H1 (cell line): ENCODE measurements around the gene PBOV1. TPM values are rescaled to one million over a fixed set of nuclear protein-coding genes. Genes with fewer than 3 reads are reported as not detected.

ENCODE experiments used
- MAFK ChIP-seq: IDR thresholded peaks from 2 replicates; pipeline ENCODE4 v1.6.1; 2012; ENCODE audit warnings: low read depth, mild to moderate bottlenecking, improper control_type of control experiment, low read length
- TEAD4 ChIP-seq: IDR thresholded peaks from 2 replicates; pipeline ENCODE4 v1.6.1; 2012; ENCODE audit warnings: low read depth, low read length, inconsistent platforms, mixed read lengths
- polyA plus RNA-seq, 7 experiments: library from polyadenylated mRNA; depleted of rRNA in 3 of 7; stranded (reverse) in 5 of 7; unstranded in 2 of 7; fragments of >200 nt in 5 of 7; fragments of 200-250 nt in 2 of 7; gene quantifications; 1 replicate in 5 of 7; 2 replicates in 1 of 7; 4 replicates in 1 of 7; pipeline versions ENCODE4 v1.2.1 to v1.2.3, GENCODE V29; 2011 to 2013; ENCODE audit warnings: missing spikeins in 2 of 7, mixed read lengths in 2 of 7
- total RNA-seq: library from RNA; stranded (reverse); fragmentation: NEBNext Ultra II Directional; extraction: Animal tissue kit (Norgen Biotek cat#: 25700); gene quantifications from 2 replicates; pipeline ENCODE4 v1.2.1, GENCODE V29; 2021
- TF ChIP-seq, protein P1 (sequence below): IDR thresholded peaks from 2 replicates; pipeline ENCODE4 v1.6.1; 2012; ENCODE audit warnings: low read length, inconsistent platforms
- TF ChIP-seq, protein P2 (sequence below): fragments of 300-600 bp; sonication (generic); IDR thresholded peaks from 2 replicates; pipeline ENCODE4 v1.7.1; 2012; ENCODE audit warnings: low read length, moderate library complexity, mild to moderate bottlenecking, inconsistent platforms; ENCODE audit not compliant: insufficient replicate concordance

The PBOV1 gene
- total and polyA plus RNA-seq, 2 of the 8 experiments (the other 6 are each of a cell fraction or from before 2014, with no cell fraction given): not detected

DNA sequence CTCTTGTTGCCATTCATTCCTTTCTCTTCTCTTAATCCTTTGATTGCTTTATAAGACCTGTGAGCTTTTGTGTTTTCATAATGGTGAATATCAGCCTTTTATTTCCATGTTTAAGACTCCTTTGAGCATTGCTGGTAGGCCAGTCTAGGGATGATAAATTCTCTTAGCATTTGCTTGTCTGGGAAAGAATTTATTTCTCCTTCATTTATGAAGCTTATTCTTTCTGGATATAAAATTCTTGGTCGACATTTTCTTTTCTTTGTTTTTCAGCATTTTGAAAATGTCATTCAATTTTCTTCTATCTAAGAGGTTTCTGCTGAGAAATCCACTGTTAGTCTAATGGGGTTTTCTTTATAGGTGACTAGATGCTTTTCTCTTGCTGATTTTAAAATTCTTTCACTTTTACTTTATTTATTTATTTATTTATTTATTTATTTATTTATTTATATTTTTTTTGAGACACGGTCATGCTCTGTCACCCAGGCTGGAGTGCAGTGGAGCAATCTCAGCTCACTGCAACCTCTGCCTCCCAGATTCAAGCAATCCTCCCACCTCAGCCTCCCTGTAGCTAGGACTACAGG is 41.5 kb downstream of the PBOV1 start (continued):
- TF ChIP-seq, protein P1, sequence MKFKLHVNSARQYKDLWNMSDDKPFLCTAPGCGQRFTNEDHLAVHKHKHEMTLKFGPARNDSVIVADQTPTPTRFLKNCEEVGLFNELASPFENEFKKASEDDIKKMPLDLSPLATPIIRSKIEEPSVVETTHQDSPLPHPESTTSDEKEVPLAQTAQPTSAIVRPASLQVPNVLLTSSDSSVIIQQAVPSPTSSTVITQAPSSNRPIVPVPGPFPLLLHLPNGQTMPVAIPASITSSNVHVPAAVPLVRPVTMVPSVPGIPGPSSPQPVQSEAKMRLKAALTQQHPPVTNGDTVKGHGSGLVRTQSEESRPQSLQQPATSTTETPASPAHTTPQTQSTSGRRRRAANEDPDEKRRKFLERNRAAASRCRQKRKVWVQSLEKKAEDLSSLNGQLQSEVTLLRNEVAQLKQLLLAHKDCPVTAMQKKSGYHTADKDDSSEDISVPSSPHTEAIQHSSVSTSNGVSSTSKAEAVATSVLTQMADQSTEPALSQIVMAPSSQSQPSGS: no peak
- TF ChIP-seq TEAD4: no peak
- TF ChIP-seq, protein P2, sequence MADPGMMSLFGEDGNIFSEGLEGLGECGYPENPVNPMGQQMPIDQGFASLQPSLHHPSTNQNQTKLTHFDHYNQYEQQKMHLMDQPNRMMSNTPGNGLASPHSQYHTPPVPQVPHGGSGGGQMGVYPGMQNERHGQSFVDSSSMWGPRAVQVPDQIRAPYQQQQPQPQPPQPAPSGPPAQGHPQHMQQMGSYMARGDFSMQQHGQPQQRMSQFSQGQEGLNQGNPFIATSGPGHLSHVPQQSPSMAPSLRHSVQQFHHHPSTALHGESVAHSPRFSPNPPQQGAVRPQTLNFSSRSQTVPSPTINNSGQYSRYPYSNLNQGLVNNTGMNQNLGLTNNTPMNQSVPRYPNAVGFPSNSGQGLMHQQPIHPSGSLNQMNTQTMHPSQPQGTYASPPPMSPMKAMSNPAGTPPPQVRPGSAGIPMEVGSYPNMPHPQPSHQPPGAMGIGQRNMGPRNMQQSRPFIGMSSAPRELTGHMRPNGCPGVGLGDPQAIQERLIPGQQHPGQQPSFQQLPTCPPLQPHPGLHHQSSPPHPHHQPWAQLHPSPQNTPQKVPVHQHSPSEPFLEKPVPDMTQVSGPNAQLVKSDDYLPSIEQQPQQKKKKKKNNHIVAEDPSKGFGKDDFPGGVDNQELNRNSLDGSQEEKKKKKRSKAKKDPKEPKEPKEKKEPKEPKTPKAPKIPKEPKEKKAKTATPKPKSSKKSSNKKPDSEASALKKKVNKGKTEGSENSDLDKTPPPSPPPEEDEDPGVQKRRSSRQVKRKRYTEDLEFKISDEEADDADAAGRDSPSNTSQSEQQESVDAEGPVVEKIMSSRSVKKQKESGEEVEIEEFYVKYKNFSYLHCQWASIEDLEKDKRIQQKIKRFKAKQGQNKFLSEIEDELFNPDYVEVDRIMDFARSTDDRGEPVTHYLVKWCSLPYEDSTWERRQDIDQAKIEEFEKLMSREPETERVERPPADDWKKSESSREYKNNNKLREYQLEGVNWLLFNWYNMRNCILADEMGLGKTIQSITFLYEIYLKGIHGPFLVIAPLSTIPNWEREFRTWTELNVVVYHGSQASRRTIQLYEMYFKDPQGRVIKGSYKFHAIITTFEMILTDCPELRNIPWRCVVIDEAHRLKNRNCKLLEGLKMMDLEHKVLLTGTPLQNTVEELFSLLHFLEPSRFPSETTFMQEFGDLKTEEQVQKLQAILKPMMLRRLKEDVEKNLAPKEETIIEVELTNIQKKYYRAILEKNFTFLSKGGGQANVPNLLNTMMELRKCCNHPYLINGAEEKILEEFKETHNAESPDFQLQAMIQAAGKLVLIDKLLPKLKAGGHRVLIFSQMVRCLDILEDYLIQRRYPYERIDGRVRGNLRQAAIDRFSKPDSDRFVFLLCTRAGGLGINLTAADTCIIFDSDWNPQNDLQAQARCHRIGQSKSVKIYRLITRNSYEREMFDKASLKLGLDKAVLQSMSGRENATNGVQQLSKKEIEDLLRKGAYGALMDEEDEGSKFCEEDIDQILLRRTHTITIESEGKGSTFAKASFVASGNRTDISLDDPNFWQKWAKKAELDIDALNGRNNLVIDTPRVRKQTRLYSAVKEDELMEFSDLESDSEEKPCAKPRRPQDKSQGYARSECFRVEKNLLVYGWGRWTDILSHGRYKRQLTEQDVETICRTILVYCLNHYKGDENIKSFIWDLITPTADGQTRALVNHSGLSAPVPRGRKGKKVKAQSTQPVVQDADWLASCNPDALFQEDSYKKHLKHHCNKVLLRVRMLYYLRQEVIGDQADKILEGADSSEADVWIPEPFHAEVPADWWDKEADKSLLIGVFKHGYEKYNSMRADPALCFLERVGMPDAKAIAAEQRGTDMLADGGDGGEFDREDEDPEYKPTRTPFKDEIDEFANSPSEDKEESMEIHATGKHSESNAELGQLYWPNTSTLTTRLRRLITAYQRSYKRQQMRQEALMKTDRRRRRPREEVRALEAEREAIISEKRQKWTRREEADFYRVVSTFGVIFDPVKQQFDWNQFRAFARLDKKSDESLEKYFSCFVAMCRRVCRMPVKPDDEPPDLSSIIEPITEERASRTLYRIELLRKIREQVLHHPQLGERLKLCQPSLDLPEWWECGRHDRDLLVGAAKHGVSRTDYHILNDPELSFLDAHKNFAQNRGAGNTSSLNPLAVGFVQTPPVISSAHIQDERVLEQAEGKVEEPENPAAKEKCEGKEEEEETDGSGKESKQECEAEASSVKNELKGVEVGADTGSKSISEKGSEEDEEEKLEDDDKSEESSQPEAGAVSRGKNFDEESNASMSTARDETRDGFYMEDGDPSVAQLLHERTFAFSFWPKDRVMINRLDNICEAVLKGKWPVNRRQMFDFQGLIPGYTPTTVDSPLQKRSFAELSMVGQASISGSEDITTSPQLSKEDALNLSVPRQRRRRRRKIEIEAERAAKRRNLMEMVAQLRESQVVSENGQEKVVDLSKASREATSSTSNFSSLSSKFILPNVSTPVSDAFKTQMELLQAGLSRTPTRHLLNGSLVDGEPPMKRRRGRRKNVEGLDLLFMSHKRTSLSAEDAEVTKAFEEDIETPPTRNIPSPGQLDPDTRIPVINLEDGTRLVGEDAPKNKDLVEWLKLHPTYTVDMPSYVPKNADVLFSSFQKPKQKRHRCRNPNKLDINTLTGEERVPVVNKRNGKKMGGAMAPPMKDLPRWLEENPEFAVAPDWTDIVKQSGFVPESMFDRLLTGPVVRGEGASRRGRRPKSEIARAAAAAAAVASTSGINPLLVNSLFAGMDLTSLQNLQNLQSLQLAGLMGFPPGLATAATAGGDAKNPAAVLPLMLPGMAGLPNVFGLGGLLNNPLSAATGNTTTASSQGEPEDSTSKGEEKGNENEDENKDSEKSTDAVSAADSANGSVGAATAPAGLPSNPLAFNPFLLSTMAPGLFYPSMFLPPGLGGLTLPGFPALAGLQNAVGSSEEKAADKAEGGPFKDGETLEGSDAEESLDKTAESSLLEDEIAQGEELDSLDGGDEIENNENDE: no peak
- no peak for TF ChIP-seq MAFK
